HG03139 (cell line): Measurements from ENCODE around the gene MYL12A.
"Not testable (repeated sequence)": the region's sequence is repeated elsewhere in the genome, so short reads cannot be mapped to it uniquely, and the experiment has no call there.

ENCODE experiments used
- ATAC-seq: cut with Tn5 transposase; IDR thresholded peaks from one replicate; pipeline ENCODE4 v1.9.1; 2021; ENCODE audit not compliant: unreplicated experiment

MYL12A gene

GRCh38 chr18:3254725-3255124, 7.1 kb downstream of the MYL12A start:
- ATAC-seq, result no peak

- no peak for ATAC-seq
Observed at GRCh38 chr18:3255611-3256165, 8.1 kb downstream of the MYL12A start.

GRCh38 chr18:3256693-3257626, 9.4 kb downstream of the MYL12A start:
- ATAC-seq, result no peak

DNA sequence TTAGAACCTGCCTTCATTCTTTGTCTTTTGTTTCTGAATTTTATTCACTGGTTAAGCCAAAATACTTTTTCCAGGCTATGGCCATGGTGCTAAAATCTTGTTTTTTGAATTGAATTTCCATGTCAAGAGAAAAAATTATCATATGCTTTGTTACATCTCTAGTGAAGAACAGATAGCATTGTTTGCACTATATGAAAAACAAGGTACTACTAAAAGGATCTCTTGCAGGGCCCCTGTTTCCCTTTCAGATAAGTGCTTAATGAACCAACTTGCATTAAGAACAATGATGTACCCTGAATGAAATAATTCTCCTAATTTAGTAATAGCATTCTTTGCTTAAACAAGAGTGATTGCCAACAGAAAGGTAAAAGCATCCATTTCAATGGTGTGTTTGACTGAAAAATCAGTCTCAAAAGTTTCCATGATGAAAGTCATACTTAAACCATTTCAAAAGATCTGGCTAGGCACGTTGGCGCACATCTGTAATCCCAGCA, 10.1 kb downstream of the MYL12A start:
- ATAC-seq, result no peak

DNA sequence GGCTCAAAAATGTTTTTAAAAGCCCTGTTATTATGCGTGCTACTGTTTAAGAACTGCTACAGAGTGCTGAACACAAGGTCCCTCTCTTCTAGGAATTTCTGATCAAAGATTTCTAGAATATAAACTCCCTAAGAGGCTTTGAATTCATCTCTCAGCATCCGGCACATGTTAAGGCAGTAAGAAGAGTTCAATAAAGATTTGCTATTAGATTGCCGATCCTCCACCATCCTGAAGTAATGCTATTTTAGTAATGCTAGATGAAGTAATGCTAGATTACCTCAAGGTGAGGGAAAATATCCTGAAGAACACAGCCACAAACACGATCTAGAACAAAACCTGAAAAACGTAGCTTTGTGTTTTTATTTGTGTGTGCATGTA, 13.4 kb downstream of the MYL12A start:
- no peak for ATAC-seq

GRCh38 chr18:3261373-3262233, 14.0 kb downstream of the MYL12A start, which contains the start of gene MYL12B:
MYL12B (plus strand) TSS chr18:3262133; CDS start chr18:3272899, 10,766 bp downstream.
- peak; percentile 83 for ATAC-seq

GRCh38 chr18:3262234-3263131, 14.9 kb downstream of the MYL12A start:
- ATAC-seq, result peak; percentile 35

DNA sequence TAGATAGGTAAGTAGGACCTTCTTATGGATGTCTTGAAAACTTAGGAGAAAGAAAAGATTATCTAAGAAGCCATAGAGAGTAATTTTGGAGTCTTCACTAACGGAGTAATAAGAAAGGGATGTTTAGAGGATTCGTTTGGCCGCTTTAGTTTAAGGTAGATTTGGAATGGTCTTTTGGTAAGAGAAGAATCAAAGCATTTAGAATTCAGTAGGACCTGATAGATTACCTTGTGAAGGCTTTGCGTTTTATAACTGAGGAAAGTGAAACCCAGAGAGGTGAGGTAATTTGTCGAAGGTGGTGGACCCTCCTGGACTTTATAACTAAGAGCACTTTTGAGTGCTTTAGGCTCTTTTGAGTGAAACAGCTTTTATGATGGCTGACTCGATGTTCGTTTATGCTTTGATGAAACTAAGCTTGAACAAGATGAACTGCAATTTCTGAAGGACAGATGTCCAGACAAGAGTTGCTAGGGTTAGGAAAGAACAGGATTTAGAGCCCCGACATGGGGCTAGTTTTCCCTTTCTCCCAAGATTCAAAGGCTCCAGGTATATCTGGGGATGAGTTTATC, 15.6 kb downstream of the MYL12A start:
- no peak for ATAC-seq

DNA sequence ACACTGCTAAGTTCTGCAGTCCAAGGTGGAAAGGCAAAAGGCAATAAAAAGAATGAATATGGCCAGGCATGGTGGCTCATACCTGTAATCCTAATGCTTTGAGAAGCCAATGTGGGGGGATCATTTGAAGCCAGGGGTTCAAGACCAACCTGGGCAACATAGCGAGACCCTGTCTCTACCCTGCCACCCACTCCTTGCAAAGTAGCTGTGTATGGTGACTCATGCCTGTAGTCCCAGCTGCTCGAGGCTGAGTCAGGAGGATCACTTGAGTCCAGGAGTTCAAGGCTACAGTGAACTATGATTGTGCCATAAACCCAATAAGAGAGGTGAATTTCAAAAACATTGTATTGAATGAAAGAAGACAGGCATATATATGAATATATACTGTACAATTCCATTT, 16.8 kb downstream of the MYL12A start:
- ATAC-seq, result no peak

DNA sequence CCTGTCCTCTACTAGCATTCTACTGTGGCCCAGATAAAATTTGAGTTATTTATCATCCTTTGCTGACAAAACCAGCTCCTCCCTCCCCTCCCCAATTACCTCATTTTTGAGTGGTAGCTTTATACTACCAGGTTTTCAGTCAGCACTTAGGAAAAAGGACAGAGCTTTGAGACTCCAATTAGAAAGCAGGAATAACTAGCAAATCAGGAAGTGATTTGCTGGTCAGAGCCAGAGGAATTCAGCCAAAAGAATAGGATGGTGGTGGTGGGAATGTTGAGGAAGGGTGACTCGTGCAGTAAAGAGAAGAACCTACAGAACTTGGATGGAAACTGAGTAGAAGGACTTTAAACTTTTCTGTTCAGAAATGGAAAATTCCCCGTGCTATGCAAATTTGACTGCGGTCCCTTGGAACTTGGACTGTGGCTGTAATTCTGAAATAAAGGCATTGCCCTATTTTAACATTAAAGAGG, 18.0 kb downstream of the MYL12A start:
- ATAC-seq, result no peak

DNA sequence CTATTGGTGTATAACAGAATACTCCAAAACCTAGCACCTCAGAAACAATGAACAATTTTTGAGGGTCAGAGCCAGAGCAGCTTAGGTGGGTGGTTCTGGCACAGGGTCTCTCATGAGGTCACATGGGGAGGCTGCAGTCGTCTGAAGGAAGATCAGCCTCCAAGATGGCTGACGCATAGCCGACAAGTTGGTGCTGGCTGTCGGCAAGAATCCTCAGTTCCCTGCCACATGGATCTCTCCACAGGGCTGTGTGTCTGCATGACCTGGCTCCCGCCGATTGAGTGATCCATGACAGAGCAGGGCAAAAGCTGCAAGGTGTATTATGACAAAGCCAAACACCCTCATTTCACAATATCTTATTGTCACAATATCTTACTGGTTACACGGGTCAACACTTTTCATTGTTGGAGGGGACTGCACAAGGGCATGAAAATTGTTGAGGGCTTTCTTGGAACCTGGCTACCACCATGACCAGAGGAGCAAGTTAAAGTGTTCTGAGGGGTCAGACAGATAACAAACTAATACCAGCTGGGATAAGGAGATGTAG, 18.5 kb downstream of the MYL12A start:
- ATAC-seq, result no peak

- no peak for ATAC-seq
Observed at GRCh38 chr18:3268306-3268705, 20.7 kb downstream of the MYL12A start.

DNA sequence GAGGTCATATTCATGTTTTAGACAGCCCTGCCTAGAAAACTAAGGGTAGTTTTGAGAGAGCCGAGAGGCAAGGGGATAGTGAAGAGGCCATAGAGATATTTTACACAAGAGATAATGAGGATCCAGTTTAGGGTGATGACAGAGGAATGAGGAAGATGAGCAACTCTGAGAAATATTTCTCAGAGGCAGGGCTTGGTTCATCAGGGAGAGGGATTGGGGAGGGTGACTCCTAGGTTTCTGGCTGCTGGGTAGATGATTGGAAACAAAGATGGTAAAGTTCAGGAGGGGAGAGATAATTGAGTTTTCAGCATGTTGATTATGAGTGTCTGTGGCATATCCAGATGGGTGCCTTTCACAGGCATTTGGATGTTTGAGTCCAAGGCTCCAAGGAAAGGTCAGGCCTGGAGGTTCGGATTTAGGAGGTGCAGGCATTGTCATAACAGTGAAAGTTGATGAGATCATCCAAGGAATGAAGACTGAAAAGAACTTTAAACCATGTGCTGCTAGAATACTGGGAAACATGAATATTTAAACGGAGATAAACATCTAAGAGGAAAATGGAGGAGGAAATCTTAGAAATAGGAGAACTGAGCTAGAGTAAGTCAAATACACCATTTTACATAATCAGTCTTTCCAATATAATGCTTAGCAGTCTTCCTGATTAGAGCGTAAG, 21.8 kb downstream of the MYL12A start:
- no peak for ATAC-seq

DNA sequence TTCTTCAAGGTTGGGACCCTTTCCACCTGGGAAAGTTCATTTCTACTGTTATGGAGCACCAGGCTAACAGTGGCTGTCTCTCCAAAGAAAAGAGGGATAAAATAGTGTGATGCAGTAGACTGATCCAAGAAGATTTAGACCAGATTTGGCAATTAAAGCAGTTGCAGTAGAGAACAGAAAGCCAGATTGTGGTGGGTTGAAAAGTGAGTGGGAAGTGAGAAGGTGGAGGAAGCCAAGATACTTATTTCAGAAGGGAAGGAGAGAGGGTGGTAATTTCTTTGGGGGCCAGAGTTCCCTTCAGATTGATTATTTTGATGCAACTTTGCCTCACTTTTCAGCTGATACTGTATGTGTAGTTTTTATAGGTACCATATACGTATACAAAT, 22.3 kb downstream of the MYL12A start:
- ATAC-seq, result no peak

GRCh38 chr18:3273042-3273441, 25.4 kb downstream of the MYL12A start:
- no peak for ATAC-seq

DNA sequence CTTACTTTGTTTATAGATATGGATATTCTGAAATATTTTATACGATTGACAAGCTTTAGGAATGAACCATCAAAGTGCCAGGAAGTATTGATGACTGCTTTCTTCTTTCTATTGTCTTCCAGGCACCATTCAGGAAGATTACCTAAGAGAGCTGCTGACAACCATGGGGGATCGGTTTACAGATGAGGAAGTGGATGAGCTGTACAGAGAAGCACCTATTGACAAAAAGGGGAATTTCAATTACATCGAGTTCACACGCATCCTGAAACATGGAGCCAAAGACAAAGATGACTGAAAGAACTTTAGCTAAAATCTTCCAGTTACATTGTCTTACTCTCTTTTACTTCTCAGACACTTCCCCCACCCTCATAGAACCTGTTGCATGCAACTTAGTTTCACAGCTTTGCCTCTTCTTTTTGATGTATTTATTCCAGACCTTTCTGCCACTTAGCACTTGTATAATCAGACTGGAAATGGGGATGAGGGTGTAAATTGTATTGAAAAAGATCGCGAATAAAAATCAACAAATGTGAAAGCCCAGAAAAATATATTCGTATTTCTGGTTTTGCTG, 30.1 kb downstream of the MYL12A start:
- ATAC-seq, result not testable (repeated sequence)

DNA sequence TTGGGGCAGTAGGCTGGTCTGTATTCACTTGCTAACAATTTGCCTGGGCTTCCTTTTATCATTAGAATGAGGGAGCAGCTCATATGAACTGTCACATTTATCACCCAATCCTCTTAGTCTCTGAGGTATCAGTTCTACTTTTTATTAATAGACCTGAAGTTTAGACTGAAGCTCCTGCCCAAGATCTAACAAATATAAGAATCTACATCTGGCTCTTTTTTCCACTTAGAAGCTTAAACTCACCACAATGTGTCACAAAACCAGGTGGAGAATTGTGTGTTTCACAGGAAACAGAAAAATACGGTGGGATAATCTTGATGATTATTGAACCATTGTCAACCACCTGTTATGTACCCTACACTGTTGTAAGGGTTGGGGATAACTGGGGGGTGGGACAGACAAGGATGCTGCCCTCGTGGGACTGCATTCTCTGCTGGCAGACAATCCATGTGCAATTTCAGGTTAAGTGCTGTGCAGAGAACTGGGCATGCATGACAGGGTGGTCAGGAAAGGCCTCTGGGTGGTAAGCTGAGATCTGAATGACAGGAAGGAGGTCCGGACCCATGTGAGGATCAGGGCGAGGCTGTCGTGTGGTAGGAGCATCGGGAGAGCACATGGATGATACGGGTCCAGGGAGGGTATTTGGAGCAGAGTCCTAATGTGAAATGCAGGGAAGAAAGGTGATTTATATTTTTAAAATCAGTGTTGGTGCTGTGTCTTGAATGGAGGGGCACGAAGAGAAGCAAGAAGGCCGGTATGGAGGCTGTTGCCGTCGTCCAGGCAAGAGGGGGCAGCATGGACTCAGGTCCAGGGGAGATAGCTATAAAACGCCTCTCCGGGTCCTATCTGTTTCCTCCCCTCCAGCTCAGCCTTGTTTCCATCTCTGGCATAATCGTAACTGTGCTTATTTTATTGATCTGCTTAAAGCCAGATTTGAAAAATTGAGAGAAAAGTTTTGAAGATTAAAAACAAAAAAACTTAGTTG, 31.9 kb downstream of the MYL12A start:
- ATAC-seq, result peak; percentile 88
